Skin epidermis (tissue), 12 donors: ENCODE measurements around the gene FBN3.
A peak's percentile ranks its signal among the peaks of the same experiment; 100 is the strongest.
"Not testable (repeated sequence)": the region's sequence is repeated elsewhere in the genome, so short reads cannot be mapped to it uniquely, and the experiment has no call there.

Experiments used
- H3K27ac ChIP-seq, 21 experiments: fragments of 200-600 bp; sonication (generic) in 11 of 21; one replicate each; pipeline ENCODE4 v1.5.0; 2020; ENCODE audit warnings: mild to moderate bottlenecking in 3 of 21, inconsistent platforms in 2 of 21, moderate library complexity in 2 of 21
- H3K4me3 ChIP-seq, 7 experiments: fragments of 200-600 bp; sonication (generic) in 2 of 7; one replicate each; pipeline ENCODE4 v1.5.0; 2020; ENCODE audit warnings: inconsistent platforms in 2 of 7, mild to moderate bottlenecking in 2 of 7, moderate library complexity in 1 of 7

Gene FBN3

GRCh38 chr19:8149261-8150094 lies at the start of gene FBN3:
Gene FBN3, minus strand, starts transcription at chr19:8149592. Its CDS starts 2,112 bp downstream, at chr19:8147480.
- peak within 1 kb of the TSS in 3 of 21 experiments; percentile 39 to 92 (median 74) for H3K27ac ChIP-seq
- peak within 1 kb of the TSS in 3 of 7 experiments; percentile 26 to 29 (median 28) for H3K4me3 ChIP-seq

DNA sequence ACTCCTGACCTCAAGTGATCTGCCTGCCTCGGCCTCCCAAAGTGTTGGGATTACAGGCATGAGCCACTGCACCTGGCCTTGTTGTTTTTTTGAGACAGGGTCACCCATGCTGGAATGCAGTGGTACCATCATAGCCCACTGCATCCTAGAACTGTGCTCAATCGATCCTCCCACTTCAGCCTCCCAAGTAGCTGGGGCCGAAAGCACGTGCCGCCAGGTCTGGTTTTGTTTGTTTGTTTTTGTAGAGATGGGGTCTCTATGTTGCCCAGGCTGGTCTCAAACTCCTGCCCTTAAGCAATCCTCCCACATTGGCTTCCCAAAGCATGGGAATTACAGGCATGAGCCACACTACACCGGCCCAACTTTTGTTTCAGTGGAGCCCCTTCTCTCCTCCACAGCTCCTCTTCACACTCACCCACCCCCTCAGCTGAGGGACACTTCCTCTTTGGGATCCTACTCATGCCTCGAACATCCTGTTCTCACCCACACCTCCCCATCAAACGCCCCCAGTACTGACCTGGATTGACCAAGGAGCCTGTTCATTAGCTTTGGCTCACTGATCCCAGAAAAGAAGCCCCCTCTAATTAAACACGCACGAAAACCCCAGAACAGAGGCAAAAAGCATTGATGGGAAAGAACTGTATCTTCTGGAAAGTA lies 47.0 kb upstream of the FBN3 start:
- no peak overlapping the region for H3K4me3 ChIP-seq
- peak overlapping the region in 1 of 21 experiments; percentile 9 for H3K27ac ChIP-seq

- no peak overlapping the region for H3K4me3 ChIP-seq
- peak overlapping the region in 19 of 21 experiments; percentile 10 to 93 (median 71) for H3K27ac ChIP-seq
Observed at GRCh38 chr19:8194528-8195267, 45.3 kb upstream of the FBN3 start.

GRCh38 chr19:8192221-8192820 lies 42.9 kb upstream of the FBN3 start:
- H3K27ac ChIP-seq = peak overlapping the region in 3 of 21 experiments; percentile 55 to 93 (median 87)
- no peak overlapping the region for H3K4me3 ChIP-seq

DNA sequence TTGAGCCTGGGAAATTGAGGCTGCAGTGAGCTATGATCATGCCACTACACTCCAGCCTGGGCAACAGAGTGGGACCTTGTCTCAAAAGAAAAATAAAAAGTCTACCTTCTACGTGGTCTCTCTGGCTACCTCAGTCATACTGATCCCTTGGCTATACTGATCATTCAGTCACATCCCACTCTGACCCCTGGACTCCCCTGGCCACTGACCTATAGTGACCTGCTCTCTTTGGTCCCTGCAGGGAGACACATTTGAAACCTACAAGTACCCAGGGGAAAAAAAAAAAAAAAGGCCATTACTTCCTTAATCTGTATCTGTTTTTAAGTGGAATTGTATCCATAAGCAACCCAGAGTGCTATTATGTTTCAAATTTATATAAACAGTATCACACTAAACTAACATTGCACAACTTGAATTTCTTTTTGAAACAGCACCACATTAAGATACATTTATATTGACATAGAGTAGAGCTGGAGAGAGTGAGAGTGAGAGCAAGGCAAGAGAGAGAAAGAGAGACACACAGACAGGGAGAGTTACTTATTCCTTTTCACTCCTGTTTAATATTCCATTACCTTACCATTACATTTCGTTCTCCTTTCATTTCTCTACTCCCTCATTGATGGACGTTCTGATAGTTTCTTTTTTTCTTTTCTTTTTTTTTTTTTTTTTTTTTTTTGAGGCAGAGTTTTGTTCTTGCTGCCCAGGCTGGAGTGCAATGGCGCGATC lies 36.1 kb upstream of the FBN3 start:
- Histone ChIP-seq H3K27ac (no peak overlapping the region), H3K4me3 (no peak overlapping the region)

DNA sequence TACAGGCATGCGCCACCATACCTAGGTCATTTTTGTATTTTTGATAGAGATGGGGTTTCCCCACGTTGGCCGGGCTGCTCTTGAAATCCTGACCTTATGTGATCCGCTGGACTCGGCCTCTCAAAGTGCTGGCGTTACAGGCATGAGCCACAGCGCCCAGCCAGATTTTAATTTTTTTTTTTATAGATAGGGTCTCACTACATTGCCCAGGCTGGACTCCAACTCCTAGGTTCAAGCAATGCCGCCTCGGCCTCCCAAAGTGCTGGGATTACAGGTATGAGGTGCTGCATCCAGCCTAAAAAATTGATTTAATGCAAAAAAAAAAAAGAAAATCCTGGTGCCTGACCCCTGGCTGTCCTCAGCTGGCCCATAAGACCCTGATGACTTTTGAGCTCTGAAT lies 34.9 kb upstream of the FBN3 start:
- Histone ChIP-seq H3K27ac (no peak overlapping the region), H3K4me3 (no peak overlapping the region)

GRCh38 chr19:8180018-8180417 lies 30.6 kb upstream of the FBN3 start:
- no peak overlapping the region for H3K4me3 ChIP-seq

DNA sequence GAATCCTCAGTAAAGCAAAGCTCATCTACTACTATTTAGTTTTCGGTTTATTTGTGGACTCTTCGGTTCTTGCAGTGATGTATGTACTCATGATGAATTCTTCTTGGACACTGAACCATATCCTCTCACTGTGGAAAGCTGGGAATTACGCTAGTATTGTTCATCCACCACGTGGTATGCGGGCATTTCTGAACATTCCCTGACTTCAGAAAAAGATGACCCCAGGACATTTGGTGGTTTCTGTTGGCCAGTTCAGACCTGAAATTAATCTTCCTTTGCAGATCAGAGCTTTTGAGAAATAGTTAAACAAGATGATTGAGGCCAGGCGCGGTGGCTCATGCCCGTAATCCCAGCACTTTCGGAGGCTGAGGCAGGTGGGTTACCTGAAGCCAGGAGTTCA lies 25.3 kb upstream of the FBN3 start:
- Histone ChIP-seq H3K27ac (no peak overlapping the region), H3K4me3 (no peak overlapping the region)

More at GRCh38 chr19:8180018-8180417, 30.6 kb upstream of the FBN3 start:
- no peak overlapping the region for H3K27ac ChIP-seq

GRCh38 chr19:8168537-8168936 lies 19.1 kb upstream of the FBN3 start:
- Histone ChIP-seq H3K27ac (no peak overlapping the region), H3K4me3 (no peak overlapping the region)

- Histone ChIP-seq H3K4me3 (no peak overlapping the region), H3K27ac (no peak overlapping the region)
Observed at GRCh38 chr19:8167985-8168384, 18.6 kb upstream of the FBN3 start.

- Histone ChIP-seq H3K27ac (no peak overlapping the region), H3K4me3 (no peak overlapping the region)
Observed at GRCh38 chr19:8163759-8164158, 14.4 kb upstream of the FBN3 start.

DNA sequence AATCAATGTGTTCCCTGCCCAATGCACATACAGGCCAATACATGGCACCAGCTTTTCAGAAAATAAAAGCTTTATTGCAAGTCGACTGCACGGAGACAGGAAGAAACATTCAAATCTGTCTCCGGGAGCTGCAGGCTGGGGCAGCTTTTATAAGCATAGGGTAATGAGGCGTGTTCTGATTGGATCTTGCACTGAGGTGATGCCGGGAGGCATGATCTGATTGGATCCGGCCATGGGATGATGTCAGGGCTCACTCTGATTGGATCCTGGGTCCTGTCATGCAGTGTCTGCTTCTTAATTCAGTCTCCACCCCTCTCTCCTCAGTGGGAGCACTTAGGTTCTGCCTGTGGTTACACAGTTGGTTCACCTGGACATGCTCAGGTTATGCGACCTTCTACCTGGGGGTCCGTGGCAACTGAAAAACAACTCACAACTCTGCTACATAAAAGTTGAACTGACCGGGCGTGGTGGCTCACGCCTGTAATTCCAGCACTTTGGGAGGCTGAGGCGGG lies 11.8 kb upstream of the FBN3 start:
- no peak overlapping the region for H3K27ac ChIP-seq
- no peak overlapping the region for H3K4me3 ChIP-seq

DNA sequence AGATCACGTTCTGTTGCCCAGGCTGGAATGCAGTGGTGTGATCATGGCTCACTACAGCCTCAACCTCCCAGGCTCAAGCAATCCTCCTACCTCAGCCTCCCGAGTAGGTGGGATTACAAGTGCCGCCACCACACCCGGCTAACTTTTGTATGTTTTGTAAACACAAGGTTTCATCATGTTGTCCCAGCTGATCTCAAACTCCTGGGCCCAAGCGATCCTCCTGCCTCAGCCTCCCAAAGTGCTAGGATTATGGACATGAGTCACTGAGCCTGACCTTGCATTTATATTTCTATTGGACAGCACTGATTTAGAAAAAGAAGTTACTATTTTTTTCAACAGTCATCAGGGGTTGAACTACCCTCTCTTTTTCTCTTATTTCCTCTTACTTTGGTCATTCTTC lies 9.9 kb upstream of the FBN3 start:
- not testable (repeated sequence) for H3K27ac ChIP-seq, H3K4me3 ChIP-seq

GRCh38 chr19:8158411-8159074 lies 9.2 kb upstream of the FBN3 start:
- no peak overlapping the region for H3K27ac ChIP-seq
- H3K4me3 ChIP-seq = no peak overlapping the region

- H3K27ac ChIP-seq = no peak overlapping the region
- H3K4me3 ChIP-seq = no peak overlapping the region
Observed at GRCh38 chr19:8155318-8155717, 5.9 kb upstream of the FBN3 start.

- not testable (repeated sequence) for H3K4me3 ChIP-seq, H3K27ac ChIP-seq
Observed at GRCh38 chr19:8154014-8154413, 4.6 kb upstream of the FBN3 start.

- no peak overlapping the region for H3K27ac ChIP-seq
- no peak overlapping the region for H3K4me3 ChIP-seq
Observed at GRCh38 chr19:8151767-8152035, 2.3 kb upstream of the FBN3 start.

GRCh38 chr19:8150998-8151766 lies 1.8 kb upstream of the FBN3 start:
- H3K4me3 ChIP-seq = no peak overlapping the region
- H3K27ac ChIP-seq = peak overlapping the region in 2 of 21 experiments; percentile 29 to 38
